GM18502 (cell line): ENCODE data around the gene GPRIN1.
"Not testable (repeated sequence)": the region's sequence is repeated elsewhere in the genome, so short reads cannot be mapped to it uniquely, and the experiment has no call there.

ENCODE experiments used
- ATAC-seq: cut with Tn5 transposase; IDR thresholded peaks from one replicate; pipeline ENCODE4 v1.9.1; 2021; ENCODE audit warnings: mild to moderate bottlenecking; ENCODE audit not compliant: unreplicated experiment, poor library complexity

Gene GPRIN1

GRCh38 chr5:176575488-176576422 is 34.2 kb downstream of the GPRIN1 start:
- no peak for ATAC-seq

- ATAC-seq, result no peak
Measured at GRCh38 chr5:176575066-176575465, 34.9 kb downstream of the GPRIN1 start.

- no peak for ATAC-seq
Measured at GRCh38 chr5:176574297-176574591, 35.7 kb downstream of the GPRIN1 start.

- ATAC-seq, result no peak
Measured at GRCh38 chr5:176573564-176574296, 36.2 kb downstream of the GPRIN1 start.

GRCh38 chr5:176570044-176570443 is 39.9 kb downstream of the GPRIN1 start:
- ATAC-seq, result no peak

GRCh38 chr5:176568657-176569056 is 41.3 kb downstream of the GPRIN1 start:
- no peak for ATAC-seq

GRCh38 chr5:176565760-176566288 is 44.1 kb downstream of the GPRIN1 start:
- no peak for ATAC-seq

- no peak for ATAC-seq
Measured at GRCh38 chr5:176564002-176564401, 46.0 kb downstream of the GPRIN1 start.

GRCh38 chr5:176562189-176562588 is 47.8 kb downstream of the GPRIN1 start:
- ATAC-seq, result no peak

GRCh38 chr5:176561259-176561658 is 48.7 kb downstream of the GPRIN1 start:
- ATAC-seq, result no peak

GRCh38 chr5:176560364-176560763 is 49.6 kb downstream of the GPRIN1 start:
- no peak for ATAC-seq

GRCh38 chr5:176559683-176560082 is 50.3 kb downstream of the GPRIN1 start:
- ATAC-seq, result no peak

- ATAC-seq, result no peak
Measured at GRCh38 chr5:176557846-176558245, 52.1 kb downstream of the GPRIN1 start.

GRCh38 chr5:176553260-176554085 is 56.5 kb downstream of the GPRIN1 start:
- no peak for ATAC-seq

- ATAC-seq, result no peak
Measured at GRCh38 chr5:176552332-176552869, 57.6 kb downstream of the GPRIN1 start.

- ATAC-seq, result not testable (repeated sequence)
Measured at GRCh38 chr5:176550937-176551336, 59.0 kb downstream of the GPRIN1 start.

- no peak for ATAC-seq
Measured at GRCh38 chr5:176550275-176550831, 59.6 kb downstream of the GPRIN1 start.

GRCh38 chr5:176549871-176550270 is 60.1 kb downstream of the GPRIN1 start:
- ATAC-seq, result no peak

- no peak for ATAC-seq
Measured at GRCh38 chr5:176548967-176549444, 61.0 kb downstream of the GPRIN1 start, which contains the start of gene CDHR2. CDHR2 (plus strand) TSS chr5:176549342; CDS start chr5:176565353, 16,011 bp downstream.

GRCh38 chr5:176547802-176548201 is 62.2 kb downstream of the GPRIN1 start:
- no peak for ATAC-seq
